Aorta (tissue), 5 donors: ENCODE measurements around the gene CYP26A1. TPM values are rescaled to one million over a fixed set of nuclear protein-coding genes. Genes with fewer than 3 reads are reported as not detected.

Experiments used
- ATAC-seq: fragments of 200-7000 bp; cut with Tn5 transposase; one replicate; pipeline ENCODE4 v1.9.1; 2022; ENCODE audit warnings: moderate library complexity; ENCODE audit not compliant: low FRiP score
- DNase-seq, 2 donors: peaks; one replicate each; pipeline ENCODE4 v3.0.0-alpha.2; 2020
- H3K27ac ChIP-seq, 2 donors: one replicate each; pipeline ENCODE4 v1.5.1; 2013; ENCODE audit warnings: low read length in 2 of 2, mild to moderate bottlenecking in 2 of 2, moderate library complexity in 2 of 2, control low read depth in 1 of 2, inconsistent platforms in 1 of 2, low read depth in 1 of 2
- H3K27me3 ChIP-seq, 2 donors: one replicate each; pipeline ENCODE4 v1.6.1; 2013; ENCODE audit warnings: control low read depth in 1 of 2, low read length in 1 of 2, mild to moderate bottlenecking in 1 of 2, moderate library complexity in 1 of 2; ENCODE audit not compliant: insufficient read depth in 2 of 2, control insufficient read depth in 1 of 2
- H3K36me3 ChIP-seq, 2 donors: one replicate each; pipeline ENCODE4 v1.6.1; 2013; ENCODE audit warnings: control low read depth in 1 of 2, low read length in 1 of 2, mild to moderate bottlenecking in 1 of 2; ENCODE audit not compliant: insufficient read depth in 2 of 2, control insufficient read depth in 1 of 2
- H3K4me1 ChIP-seq, 2 donors: one replicate each; pipeline ENCODE4 v1.6.1; 2013; ENCODE audit warnings: low read length in 2 of 2, control low read depth in 1 of 2, mild to moderate bottlenecking in 1 of 2, moderate library complexity in 1 of 2; ENCODE audit not compliant: insufficient read depth in 2 of 2, control insufficient read depth in 1 of 2
- H3K4me3 ChIP-seq, 2 donors: one replicate each; pipeline ENCODE4 v1.5.1; 2013; ENCODE audit warnings: low read length in 2 of 2, control low read depth in 1 of 2, mild to moderate bottlenecking in 1 of 2
- H3K9me3 ChIP-seq: one replicate; pipeline ENCODE4 v1.6.1; 2013; ENCODE audit warnings: mild to moderate bottlenecking, low read length; ENCODE audit not compliant: control insufficient read depth
- WGBS, 2 donors: extraction: QIAGEN DNeasy Blood & Tissue Kit; methylation state at CpG; one replicate each; pipeline ENCODE4 v1.1.7; 2013; 5-methylcytosine and 5-hydroxymethylcytosine counted together
- intact Hi-C, 2 donors: fragments of 100-400 bp; cut with DNase I; formaldehyde crosslinking; loops; one replicate each; pipeline versions ENCODE4 v1.14.2 to v1.15.0; 2022
- polyA plus RNA-seq, 2 donors: library from polyadenylated mRNA; stranded (reverse); fragments of 200-250 nt; gene quantifications; one replicate each; pipeline ENCODE4 v1.2.3, GENCODE V29; 2013
- total RNA-seq, 2 donors: library from RNA; stranded (reverse); fragmentation: NEBNext Ultra II Directional; extraction: Animal tissue kit (Norgen Biotek cat#: 25700); gene quantifications; one replicate each; pipeline ENCODE4 v1.2.1, GENCODE V29; 2021
- donor health status: healthy with polysubstance abuse.
- donor health status: Bipolar disorder and iron deficiency.
- donor health status: DM: no; HTN: no; CAD: no.
- donor health status: DM: no; HTN: no; CAD: no.
- donor health status: DM: yes; HTN: yes; CAD: no.

The CYP26A1 gene
- total and polyA plus RNA-seq, 4 donors = not detected

GRCh38 chr10:93063144-93063976, 10.3 kb upstream of the CYP26A1 start:
- 18 to 20% methylated on average over 43 of the region's 43 CpGs for WGBS, 2 donors
- no peak for DNase-seq
- Histone ChIP-seq H3K4me1 (no peaks in the 10 kb centered on the region), H3K27me3 (no peaks in the 10 kb centered on the region), H3K36me3 (no peaks in the 10 kb centered on the region), H3K4me3 (no peak overlapping the region), H3K9me3 (no peaks in the 10 kb centered on the region), H3K27ac (no peak overlapping the region)
- intact Hi-C loops = no loop called here
- no peak for ATAC-seq

GRCh38 chr10:93063977-93064660, 9.6 kb upstream of the CYP26A1 start:
- no peak for ATAC-seq
- WGBS, 2 donors = 85 to 87% methylated on average over 9 of the region's 9 CpGs
- no peaks in the 10 kb centered on the region for H3K4me1 ChIP-seq
- intact Hi-C loops = no loop called here
- H3K9me3 ChIP-seq = no peaks in the 10 kb centered on the region
- H3K36me3 ChIP-seq = no peaks in the 10 kb centered on the region
- H3K27ac ChIP-seq = no peak overlapping the region
- no peaks in the 10 kb centered on the region for H3K27me3 ChIP-seq
- DNase-seq = no peak
- no peak overlapping the region for H3K4me3 ChIP-seq

GRCh38 chr10:93064874-93065660, 8.6 kb upstream of the CYP26A1 start:
- 86 to 89% methylated on average over 12 of the region's 12 CpGs for WGBS, 2 donors
- ATAC-seq (no peak), DNase-seq (no peak)
- Histone ChIP-seq H3K27me3 (no peaks in the 10 kb centered on the region), H3K27ac (no peak overlapping the region), H3K36me3 (no peaks in the 10 kb centered on the region), H3K4me1 (no peaks in the 10 kb centered on the region), H3K9me3 (no peaks in the 10 kb centered on the region), H3K4me3 (no peak overlapping the region)
- intact Hi-C loops = no loop called here

- 7 to 8% methylated on average over 81 of the region's 81 CpGs for WGBS, 2 donors
- H3K9me3 ChIP-seq = no peaks in the 10 kb centered on the region
- intact Hi-C loops = no loop called here
- no peaks in the 10 kb centered on the region for H3K36me3 ChIP-seq
- DNase-seq (no peak), ATAC-seq (no peak)
- no peak overlapping the region for H3K27ac ChIP-seq
- no peaks in the 10 kb centered on the region for H3K4me1 ChIP-seq
- no peaks in the 10 kb centered on the region for H3K27me3 ChIP-seq
- no peak overlapping the region for H3K4me3 ChIP-seq
Observed at GRCh38 chr10:93065675-93066543, 7.8 kb upstream of the CYP26A1 start.

- WGBS, 2 donors = 9 to 19% methylated on average over 11 of the region's 11 CpGs
- no peak for DNase-seq
- no peaks in the 10 kb centered on the region for H3K27me3 ChIP-seq
- no peaks in the 10 kb centered on the region for H3K4me1 ChIP-seq
- no peak for ATAC-seq
- H3K9me3 ChIP-seq = no peaks in the 10 kb centered on the region
- H3K4me3 ChIP-seq = no peak overlapping the region
- intact Hi-C loops = no loop called here
- no peak overlapping the region for H3K27ac ChIP-seq
- H3K36me3 ChIP-seq = no peaks in the 10 kb centered on the region
Observed at GRCh38 chr10:93066544-93066913, 7.2 kb upstream of the CYP26A1 start.

- intact Hi-C loops = no loop called here
- H3K9me3 ChIP-seq = no peaks in the 10 kb centered on the region
- no peak for DNase-seq
- H3K4me1 ChIP-seq = no peaks in the 10 kb centered on the region
- no peak overlapping the region for H3K4me3 ChIP-seq
- no peak overlapping the region for H3K27ac ChIP-seq
- no peaks in the 10 kb centered on the region for H3K27me3 ChIP-seq
- no peaks in the 10 kb centered on the region for H3K36me3 ChIP-seq
- WGBS, 2 donors = 11 to 15% methylated on average over 17 of the region's 17 CpGs
- ATAC-seq = no peak
Observed at GRCh38 chr10:93067443-93068365, 6.0 kb upstream of the CYP26A1 start.

- Histone ChIP-seq H3K4me3 (no peak overlapping the region), H3K27me3 (no peaks in the 10 kb centered on the region), H3K4me1 (no peaks in the 10 kb centered on the region), H3K27ac (no peak overlapping the region), H3K9me3 (no peaks in the 10 kb centered on the region), H3K36me3 (no peaks in the 10 kb centered on the region)
- DNase-seq (no peak), ATAC-seq (peak; percentile 24)
- intact Hi-C loops = no loop called here
- WGBS, 2 donors = 2% methylated on average over 71 to 73 of the region's 73 CpGs
Observed at GRCh38 chr10:93068411-93069244, 5.1 kb upstream of the CYP26A1 start.
